HG03378 (cell line): ENCODE results near the gene NKIRAS2.

Experiments
- ATAC-seq: cut with Tn5 transposase; IDR thresholded peaks from one replicate; pipeline ENCODE4 v1.9.1; 2021; ENCODE audit warnings: mild to moderate bottlenecking, moderate library complexity; ENCODE audit not compliant: unreplicated experiment

Gene NKIRAS2

DNA sequence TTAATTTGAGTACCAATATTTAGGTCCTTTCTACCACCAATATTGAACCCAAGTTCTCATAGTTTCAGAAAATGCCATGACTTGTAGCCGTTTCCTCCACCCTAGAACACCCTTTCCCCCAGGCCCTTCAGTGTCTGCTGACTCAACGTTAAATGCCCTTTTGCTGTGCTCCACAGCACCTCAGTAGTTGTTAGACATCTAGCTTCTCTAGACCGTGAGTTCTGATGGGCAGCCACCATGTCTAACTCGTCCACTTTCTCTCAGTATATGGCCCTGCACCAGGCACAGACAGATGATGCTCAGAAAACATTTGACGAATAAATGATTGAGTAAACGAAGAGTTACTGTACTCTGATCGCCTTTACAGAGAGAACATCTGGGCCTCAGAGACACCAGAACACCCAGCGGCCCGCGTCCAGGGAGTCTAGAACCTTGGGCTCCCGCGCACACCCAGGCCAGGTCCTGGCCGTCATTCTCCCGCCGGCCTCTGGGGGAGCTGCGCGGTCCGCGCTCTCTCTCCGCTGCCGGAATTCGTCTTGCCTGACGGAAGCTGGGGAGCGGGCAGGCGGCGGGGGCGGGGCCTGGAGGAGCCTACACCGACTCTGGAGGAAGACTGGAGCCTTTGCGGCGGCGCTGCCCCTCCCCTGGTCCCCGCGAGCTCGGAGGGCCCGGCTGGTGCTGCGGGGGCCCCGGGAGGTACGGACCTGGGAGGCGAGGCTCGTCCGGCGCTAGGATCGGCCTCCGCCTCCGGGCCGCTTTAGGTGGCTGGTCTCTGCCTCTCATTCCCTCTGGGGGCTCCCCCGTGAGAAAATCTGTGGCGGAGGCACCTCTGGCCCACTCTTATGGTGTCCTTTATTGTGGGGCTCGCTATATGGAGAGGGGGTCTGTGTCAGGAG is at the start of gene NKIRAS2:
Gene NKIRAS2, plus strand, starts transcription at position 582 of the 896 bp plus-strand sequence. CDS start 1,488 bp downstream, outside the sequence.
- ATAC-seq, result no peak

GRCh38 chr17:41970901-41971331 is 49.0 kb upstream of the NKIRAS2 start:
- ATAC-seq, result no peak

DNA sequence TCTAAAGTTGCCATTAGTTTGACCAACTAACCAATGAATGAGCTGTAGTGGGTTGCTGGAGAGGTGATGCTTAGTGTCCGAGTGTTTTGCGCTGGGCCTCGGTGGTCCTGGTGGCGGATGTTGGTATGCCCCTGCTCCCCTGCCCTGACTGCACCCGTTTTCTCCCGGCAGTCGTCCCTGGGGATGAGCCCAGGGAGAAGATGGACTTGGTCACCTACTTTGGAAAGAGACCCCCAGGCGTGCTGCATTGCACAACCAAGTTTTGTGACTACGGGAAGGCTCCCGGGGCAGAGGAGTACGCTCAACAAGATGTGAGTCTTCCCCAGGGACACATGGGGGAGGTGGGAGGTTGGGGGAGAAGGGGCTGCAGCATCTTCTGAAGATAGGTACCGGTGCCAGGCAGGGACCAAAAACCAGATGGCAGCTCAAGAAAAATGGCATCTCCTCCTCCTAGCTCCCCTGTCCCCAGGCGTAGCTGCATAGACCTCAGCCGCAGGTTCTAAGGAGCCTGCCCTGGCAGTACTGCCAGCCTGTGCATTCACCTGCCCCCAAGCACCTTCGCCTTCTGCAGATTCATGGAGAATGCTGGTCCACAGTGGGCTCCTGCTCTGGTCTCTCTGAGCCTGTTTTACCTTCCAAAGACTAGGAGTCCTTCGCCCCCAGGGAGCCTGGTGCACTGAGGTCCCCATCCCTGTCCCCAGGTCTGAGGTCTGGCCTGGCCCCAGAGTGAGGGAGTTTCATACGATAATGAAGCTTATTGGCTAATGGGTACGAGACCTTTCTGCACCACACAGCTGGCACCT is 48.0 kb upstream of the NKIRAS2 start:
- no peak for ATAC-seq

DNA sequence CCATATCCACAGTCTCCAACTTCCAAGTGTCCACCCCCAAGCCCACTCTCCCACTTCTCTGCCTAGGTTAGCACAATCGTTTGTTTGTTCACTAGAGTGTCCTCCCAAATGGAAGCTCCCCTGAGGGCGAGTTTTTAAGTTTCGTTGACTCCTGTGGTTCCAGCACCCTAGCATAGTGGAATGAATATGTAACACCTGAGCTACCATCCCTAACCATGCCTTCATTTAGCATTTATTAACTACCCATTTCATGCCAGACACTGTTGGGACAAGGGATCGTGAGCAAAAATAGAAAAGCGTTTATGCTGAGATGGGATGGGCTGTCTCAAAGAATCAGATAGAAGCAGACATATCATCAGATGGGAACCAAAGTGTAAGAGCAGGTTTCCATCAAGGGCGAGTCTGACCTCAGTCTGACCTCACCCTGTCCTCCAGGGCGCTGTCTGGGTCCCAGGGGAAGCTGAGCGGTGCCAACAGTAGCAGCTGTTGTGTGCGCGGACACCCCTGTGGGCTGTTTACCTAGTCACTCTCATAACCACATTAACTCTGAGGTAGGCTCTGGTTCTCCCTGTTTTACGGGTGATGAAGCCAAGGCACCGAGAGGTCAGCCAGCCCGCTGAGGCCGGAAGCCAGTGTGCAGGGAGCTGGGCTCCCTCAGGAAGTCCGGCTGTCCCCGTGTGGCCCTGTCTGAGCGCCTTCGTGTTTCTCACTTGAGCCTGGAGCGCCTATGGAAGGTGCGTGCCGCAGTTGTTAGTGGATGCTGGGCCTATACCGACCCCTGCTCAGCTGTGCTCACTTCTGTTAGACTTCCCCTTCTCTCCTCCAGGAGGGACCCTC is 47.1 kb upstream of the NKIRAS2 start:
- no peak for ATAC-seq

DNA sequence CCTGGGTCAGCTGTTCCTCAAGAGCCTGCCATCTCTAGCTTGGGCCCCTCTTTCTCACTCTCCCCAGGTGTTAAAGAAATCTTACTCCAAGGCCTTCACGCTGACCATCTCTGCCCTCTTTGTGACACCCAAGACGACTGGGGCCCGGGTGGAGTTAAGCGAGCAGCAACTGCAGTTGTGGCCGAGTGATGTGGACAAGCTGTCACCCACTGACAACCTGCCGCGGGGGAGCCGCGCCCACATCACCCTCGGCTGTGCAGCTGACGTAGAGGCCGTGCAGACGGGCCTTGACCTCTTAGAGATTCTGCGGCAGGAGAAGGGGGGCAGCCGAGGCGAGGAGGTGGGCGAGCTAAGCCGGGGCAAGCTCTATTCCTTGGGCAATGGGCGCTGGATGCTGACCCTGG is 46.5 kb upstream of the NKIRAS2 start:
- ATAC-seq, result no peak

GRCh38 chr17:41974031-41974430 is 45.9 kb upstream of the NKIRAS2 start:
- no peak for ATAC-seq

DNA sequence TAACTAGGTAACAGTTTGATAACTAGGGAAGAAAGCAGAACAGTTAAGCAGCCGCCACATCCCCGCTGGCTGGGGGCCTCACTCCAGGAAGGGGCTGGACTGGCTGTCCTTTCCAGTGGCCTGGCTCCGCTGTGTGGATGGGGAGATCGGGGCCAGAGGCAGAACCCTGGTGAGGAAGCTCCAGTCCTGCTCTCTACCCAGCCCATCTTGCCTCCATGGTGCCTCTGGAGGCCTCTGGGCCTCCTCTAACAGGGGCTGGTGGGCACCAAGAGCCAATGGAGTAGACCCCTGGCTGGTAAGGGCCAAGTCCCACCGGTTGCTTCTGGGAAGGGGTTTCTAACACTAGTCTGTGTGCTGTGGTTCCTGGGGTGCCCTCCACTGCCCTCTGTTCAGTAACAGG is 45.2 kb upstream of the NKIRAS2 start:
- ATAC-seq, result no peak

GRCh38 chr17:41975099-41976083 is 44.5 kb upstream of the NKIRAS2 start:
- no peak for ATAC-seq

- ATAC-seq, result no peak
Measured at GRCh38 chr17:41976142-41976768, 43.6 kb upstream of the NKIRAS2 start.

- no peak for ATAC-seq
Measured at GRCh38 chr17:41977991-41978390, 41.9 kb upstream of the NKIRAS2 start.

DNA sequence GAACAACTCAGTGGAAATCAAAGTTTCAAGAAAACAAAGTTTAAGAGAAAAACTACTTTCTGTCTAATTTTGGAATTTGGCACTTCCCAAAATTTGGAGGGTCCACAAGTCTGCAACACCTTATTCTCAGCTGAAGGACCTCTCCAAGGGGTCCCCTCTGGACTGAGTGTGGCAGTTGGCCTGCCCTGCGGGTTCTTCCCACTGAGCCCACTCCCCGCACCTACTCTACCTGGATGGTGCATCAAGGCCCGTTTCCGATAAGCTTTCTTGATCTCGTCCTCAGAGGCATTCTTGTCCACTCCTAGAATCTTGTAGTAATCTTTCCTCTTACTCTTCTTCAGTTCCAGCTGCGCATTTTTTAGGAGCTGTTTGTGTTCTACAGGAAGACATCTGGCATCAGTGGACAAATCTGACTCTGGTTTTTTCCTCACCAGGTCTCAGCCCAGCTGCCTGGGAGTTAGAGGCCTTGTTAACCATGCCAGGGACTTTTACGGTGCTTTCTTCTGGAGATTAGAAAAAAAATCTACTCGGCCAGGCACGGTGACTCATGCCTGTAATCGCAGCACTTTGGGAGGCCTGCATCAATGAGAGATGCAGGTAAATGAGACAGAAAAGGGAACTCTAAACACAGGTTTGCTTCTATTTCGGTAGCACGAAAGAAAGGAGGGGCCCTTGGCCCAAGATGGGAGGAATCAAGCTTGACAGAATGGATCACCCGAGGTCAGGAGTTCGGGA is 37.7 kb upstream of the NKIRAS2 start:
- no peak for ATAC-seq

- ATAC-seq, result no peak
Measured at GRCh38 chr17:41984454-41984853, 35.4 kb upstream of the NKIRAS2 start.

DNA sequence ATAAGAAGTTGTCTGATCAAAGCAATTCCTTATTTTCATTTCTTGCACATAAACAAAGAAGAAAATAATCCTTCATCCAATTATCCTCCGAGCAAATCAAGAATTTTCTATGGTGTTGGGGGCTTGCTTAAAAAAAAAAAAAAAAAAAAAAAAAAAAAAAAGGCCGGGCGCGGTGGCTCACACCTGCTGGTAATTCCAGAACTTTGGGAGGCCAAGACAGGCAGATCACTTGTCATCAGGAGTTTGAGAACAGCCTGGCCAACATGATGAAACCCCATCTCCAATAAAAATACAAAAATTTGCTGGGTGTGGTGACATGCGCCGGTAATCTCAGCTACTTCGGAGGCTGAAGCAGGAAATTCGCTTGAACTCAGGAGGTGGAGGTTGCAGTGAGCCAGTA is 34.0 kb upstream of the NKIRAS2 start:
- ATAC-seq, result no peak

DNA sequence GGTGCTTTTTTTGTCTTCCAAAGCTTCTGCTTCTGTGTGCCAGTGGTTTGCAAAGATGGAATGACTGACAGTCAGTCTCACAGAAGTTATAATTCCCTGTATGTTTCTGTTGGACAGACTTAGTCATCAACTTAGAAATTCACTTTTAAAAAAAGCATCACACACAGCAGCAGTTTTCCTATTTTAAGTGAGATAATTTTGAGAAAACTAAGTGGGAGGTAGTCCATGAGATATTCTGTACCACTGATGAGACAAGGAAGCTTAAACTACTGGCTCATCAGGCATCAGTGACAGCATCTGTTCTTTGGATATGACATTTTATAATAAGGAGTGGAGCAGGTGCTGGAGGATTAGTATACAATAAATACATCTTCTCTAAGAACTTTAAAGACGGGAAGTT is 33.3 kb upstream of the NKIRAS2 start:
- ATAC-seq, result no peak

GRCh38 chr17:41987642-41988041 is 32.2 kb upstream of the NKIRAS2 start:
- no peak for ATAC-seq

GRCh38 chr17:41988418-41988817 is 31.5 kb upstream of the NKIRAS2 start:
- no peak for ATAC-seq

DNA sequence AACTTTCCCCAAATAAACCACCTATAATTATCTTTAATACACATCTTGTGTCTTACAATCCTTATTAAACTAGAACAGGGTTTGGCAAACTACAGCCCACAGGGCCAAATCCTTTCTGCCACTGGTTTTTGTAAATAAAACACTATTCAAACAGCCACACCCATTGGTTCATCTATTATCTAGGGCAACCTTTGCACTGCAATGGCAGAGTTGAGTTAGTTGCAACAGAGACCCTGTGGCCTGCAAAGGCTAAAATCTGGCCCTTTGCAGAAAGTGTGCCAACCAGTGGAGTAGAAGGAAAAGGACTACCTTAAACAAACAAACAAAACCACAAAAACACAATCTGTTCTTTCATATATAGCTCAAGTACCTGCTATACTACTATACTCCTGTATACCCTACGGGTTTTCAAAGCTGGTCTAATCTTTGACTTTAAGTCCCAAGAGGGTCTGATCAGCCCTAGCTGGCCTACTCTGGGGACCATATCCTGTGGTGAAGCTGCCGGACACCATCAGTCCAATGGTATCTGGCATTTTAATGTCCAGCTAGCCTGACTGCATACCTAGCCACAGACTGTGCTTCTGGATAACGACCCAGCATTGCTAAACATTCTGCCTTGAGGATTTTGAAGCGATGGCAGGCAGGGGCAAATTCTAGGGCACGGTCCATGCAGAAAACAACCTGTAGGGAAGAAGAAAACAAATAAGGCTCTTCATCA is 30.0 kb upstream of the NKIRAS2 start:
- ATAC-seq, result no peak

DNA sequence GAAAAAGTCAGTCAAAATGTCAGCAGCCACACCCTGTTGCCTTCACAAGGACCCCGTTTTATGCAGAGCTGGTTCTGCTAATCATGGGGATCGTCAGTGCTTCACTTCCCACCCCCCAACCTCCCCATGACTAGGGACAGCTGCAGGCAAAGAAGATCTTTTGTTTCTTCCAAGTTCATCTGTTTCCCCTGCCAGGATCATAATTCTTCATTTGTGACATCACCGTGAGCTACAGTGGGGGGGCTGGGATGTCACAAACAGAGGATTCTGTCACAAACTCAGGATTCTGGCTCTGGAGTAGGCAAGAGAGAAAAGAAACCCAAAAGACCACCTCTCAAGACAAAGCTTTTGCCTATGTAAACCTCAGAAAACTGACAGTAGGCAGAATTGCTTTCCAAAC is 27.3 kb upstream of the NKIRAS2 start:
- ATAC-seq, result no peak
